Bone marrow (tissue), 2 donors: ENCODE results near the gene TPSD1.

Experiments used
- DNase-seq, 2 donors: peaks; one replicate each; lab custom pipeline; 2025; lab: John Stamatoyannopoulos, UW

TPSD1 gene

DNA sequence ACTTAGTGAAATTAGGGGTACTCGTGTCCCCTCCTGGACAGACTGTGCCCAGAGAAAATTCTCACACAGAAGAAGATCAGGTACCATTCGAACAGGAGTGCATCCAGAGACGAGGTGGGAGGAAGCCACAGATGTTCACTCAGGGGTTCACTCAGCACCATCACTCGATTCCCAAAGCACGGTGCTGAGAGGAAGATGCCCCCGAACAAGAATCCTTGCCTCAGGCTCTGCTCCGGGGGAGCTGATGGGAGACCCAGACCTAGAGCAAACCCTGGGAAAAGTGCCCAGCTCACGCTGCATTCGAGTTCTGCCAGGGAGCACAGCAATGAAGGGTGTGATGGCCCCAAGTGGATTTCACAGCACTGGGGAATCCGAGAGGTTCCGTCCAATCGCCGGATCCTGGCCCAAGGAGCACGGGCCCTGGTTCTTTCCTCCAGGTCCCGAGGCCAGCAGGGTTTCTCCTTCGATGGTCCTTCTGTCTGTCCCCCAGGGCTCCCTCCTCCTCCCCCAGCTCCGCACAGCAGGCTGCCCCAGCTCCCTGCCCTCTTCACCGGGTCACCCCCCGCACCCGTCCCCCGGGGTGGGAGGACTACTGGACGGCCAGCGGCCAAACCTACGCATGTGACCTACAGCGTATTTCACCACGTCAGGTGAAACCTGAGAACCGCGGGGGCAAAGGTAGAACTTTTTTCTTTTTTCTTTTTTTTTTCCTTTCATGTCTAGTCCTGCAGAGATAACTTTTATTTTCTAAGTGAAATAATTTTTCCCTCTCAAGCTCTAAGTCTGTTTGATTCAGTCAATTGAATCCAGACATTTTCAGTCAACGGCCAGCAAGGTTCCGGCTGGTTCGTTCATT, 43.4 kb downstream of the TPSD1 start:
- no peak for DNase-seq

GRCh38 chr16:1299868-1300203, 44.0 kb downstream of the TPSD1 start:
- DNase-seq = no peak

DNA sequence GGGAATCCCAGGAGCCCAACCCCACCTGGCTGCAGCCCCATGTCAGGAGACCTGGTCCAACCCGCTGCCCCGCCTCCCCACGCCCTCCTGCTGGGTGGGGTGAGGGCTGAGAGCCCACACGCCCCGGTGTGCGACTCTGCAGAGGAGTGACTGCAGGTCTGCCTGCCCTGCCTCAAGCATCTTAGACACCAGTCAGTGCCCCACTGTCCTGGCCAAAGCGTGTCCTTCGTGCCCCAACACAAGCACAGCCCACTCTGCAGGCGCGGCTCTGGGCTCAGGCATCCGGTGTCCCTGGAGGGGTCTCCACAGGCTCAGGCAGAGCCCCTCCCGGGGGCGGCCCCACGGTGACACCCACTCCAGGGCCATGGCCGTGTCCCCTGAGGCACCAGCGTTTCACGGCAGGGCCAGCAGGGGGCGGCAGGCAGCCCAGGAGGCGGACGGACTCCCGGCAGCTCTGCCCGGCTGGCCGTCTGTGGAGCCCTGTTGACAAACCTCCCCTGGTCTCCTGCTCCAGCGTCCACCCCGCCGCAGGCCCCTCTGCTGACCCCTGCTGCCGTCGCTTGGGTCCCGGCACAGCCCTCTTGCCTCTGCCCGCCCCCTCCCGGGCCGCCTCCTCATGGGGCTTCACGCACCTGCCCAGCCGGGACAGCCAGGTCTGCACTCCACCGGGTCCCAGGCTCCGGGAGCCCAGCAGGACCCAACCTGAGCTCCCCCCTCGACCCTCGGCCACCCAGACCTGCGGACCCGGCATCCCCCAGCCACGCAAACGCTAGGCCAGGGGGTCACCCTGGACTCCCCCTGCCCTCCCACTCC, 45.0 kb downstream of the TPSD1 start:
- peak; percentile 21 to 41 for DNase-seq

DNA sequence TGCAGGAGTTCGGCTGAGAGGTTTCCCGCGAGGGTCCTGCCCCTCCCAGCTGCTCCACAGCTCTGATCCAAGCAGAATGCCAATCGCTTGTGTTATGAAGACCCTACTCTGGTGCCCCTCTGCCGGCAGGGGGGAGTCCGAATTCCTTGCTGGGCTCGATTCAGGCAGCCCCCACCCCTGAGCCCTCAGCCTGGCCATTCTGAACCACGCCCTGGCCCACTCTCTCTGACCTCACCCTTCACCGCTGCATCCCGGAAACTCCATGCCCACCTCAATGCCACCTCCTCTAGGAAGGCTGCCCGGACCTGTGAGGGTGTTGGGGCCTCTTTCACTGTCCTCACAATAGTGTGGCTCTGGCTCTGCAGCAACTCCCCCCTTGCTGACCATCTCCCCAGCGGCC, 45.7 kb downstream of the TPSD1 start:
- DNase-seq = no peak

GRCh38 chr16:1305823-1306222, 50.0 kb downstream of the TPSD1 start:
- no peak for DNase-seq

- DNase-seq = no peak
Observed at GRCh38 chr16:1306334-1306733, 50.5 kb downstream of the TPSD1 start.

- no peak for DNase-seq
Observed at GRCh38 chr16:1308036-1308976, 52.4 kb downstream of the TPSD1 start.
